K562 (cell line): ENCODE results near the gene DPEP1. TPM values are rescaled to one million over a fixed set of nuclear protein-coding genes. Genes with fewer than 3 reads are reported as not detected.

Experiments used
- BRCA1 ChIP-seq, 2 experiments: fragments of 450-650 bp in 1 of 2; sonication (generic) in 1 of 2; formaldehyde crosslinking in 1 of 2; IDR thresholded peaks; 2 replicates each; pipeline versions ENCODE4 v1.5.0 to v1.6.1; 2017 to 2020; ENCODE audit warnings: mild to moderate bottlenecking in 1 of 2, missing genetic modification reagents in 1 of 2
- FOS ChIP-seq: IDR thresholded peaks from 3 replicates; pipeline ENCODE4 v1.6.1; 2011; ENCODE audit not compliant: insufficient read length; ENCODE audit errors: extremely low read depth
- HDAC1 ChIP-seq, 2 experiments: fragments of 450-650 bp; IDR thresholded peaks; 2 replicates each; pipeline ENCODE4 v1.6.1; 2016 to 2017; ENCODE audit warnings: inconsistent platforms in 1 of 2, mild to moderate bottlenecking in 1 of 2, moderate library complexity in 1 of 2
- HMGN3 ChIP-seq: IDR thresholded peaks from 2 replicates; pipeline ENCODE4 v1.6.1; 2011; ENCODE audit warnings: borderline replicate concordance, low read depth, mild to moderate bottlenecking, mixed read lengths, low read length; ENCODE audit not compliant: insufficient read length; ENCODE audit errors: extremely low read depth
- PRDM10 ChIP-seq: fragments of 450-650 bp; IDR thresholded peaks from 2 replicates; pipeline ENCODE4 v1.6.1; 2018; ENCODE audit not compliant: partially characterized antibody
- STAT5B ChIP-seq: fragments of 250-450 bp; sonication (Bioruptor Pico); IDR thresholded peaks from 2 replicates; pipeline ENCODE4 v1.8.0; 2021; ENCODE audit warnings: mild to moderate bottlenecking, inconsistent platforms
- TARDBP ChIP-seq: fragments of 450-650 bp; IDR thresholded peaks from 2 replicates; pipeline ENCODE4 v1.6.1; 2016
- ZBTB1 ChIP-seq: sonication (generic); formaldehyde crosslinking; IDR thresholded peaks from 2 replicates; pipeline ENCODE4 v1.8.1; 2023; ENCODE audit warnings: missing genetic modification reagents, low read depth, mild to moderate bottlenecking, borderline replicate concordance
- ZNF175 ChIP-seq: fragments of 200-800 bp; sonication (Bioruptor generic); IDR thresholded peaks from 2 replicates; pipeline ENCODE4 v1.6.1; 2016; ENCODE audit warnings: low read depth, mild to moderate bottlenecking, missing genetic modification characterization, missing compliant biosample characterization
- ZNF395 ChIP-seq: fragments of 200-800 bp; sonication (Bioruptor generic); IDR thresholded peaks from 2 replicates; pipeline ENCODE4 v1.6.1; 2017; ENCODE audit warnings: missing genetic modification characterization, missing compliant biosample characterization
- ZNF444 ChIP-seq: fragments of 250-450 bp; sonication (Bioruptor Pico); IDR thresholded peaks from 2 replicates; pipeline ENCODE4 v1.4.0; 2020; ENCODE audit warnings: mild to moderate bottlenecking, moderate library complexity
- ZNF655 ChIP-seq: fragments of 250-450 bp; sonication (Bioruptor Pico); IDR thresholded peaks from 2 replicates; pipeline ENCODE4 v1.5.0; 2021
- ZZZ3 ChIP-seq: fragments of 450-650 bp; IDR thresholded peaks from 2 replicates; pipeline ENCODE4 v1.6.1; 2016; ENCODE audit warnings: antibody characterized with exemption, mild to moderate bottlenecking, moderate library complexity
- polyA plus RNA-seq, 8 experiments: library from polyadenylated mRNA; depleted of rRNA in 4 of 8; stranded (reverse) in 5 of 8; unstranded in 3 of 8; fragments of >200 nt; fragmentation: Nextera tagmentation in 2 of 8; fragmentation: Illumina TruSeq in 1 of 8; extraction: Ambion mirVana in 2 of 8; extraction: Trizol in 1 of 8; gene quantifications; 2 replicates each; pipeline versions ENCODE4 v1.2.1 to v1.2.3, GENCODE V29; 2011 to 2014; ENCODE audit warnings: inconsistent platforms in 1 of 8, missing spikeins in 1 of 8
- total RNA-seq, 7 experiments: library from RNA; depleted of rRNA in 6 of 7; stranded (reverse); fragments of >200 nt in 6 of 7; fragmentation: Illumina TruSeq in 2 of 7; extraction: Trizol in 2 of 7; gene quantifications; 2 replicates each; pipeline versions ENCODE4 v1.2.1 to v1.2.3, GENCODE V29; 2011 to 2021; ENCODE audit warnings: low replicate concordance in 1 of 7

Gene DPEP1
- total and polyA plus RNA-seq, 9 of the 15 experiments (the other 6 are each of a cell fraction or from before 2014, with no cell fraction given): 0.14 to 0.31 (median 0.20) TPM; not detected in 6

GRCh38 chr16:89573826-89574680 lies 39.4 kb upstream of the DPEP1 start (continued):
- TF ChIP-seq HDAC1 (IDR thresholded peaks at IDR 0.05) (no peak), ZBTB1 (peak; percentile 78; the same call in 1 of the 2 replicates), ZNF175 (CRISPR knock-in tag) (no peak), PRDM10 (no peak), TARDBP (no peak), ZNF655 (no peak), FOS (no peak), HMGN3 (peak; percentile 61), ZNF444 (CRISPR knock-in tag) (no peak), STAT5B (CRISPR knock-in tag) (no peak), ZNF395 (CRISPR knock-in tag) (peak; percentile 5; the same call in 1 of the 2 replicates), BRCA1 (IDR thresholded peaks at IDR 0.05) (no peak), BRCA1 (CRISPR knock-in tag; IDR thresholded peaks at IDR 0.05) (0 out of 2 replicates have a peak, but pooled peaks have one; percentile 18), ZZZ3 (no peak)
